Neuronal stem cell (in vitro differentiated cells): ENCODE measurements around the gene ITGB5.

Source experiments
- DNase-seq: peaks from one replicate; pipeline ENCODE4 v3.0.0-alpha.2; 2013; ENCODE audit warnings: low spot score
- H2AFZ ChIP-seq: one replicate; pipeline ENCODE4 v1.6.1; 2013; ENCODE audit warnings: mild to moderate bottlenecking, low read length, inconsistent platforms
- H2AK5ac ChIP-seq: 2 replicates; pipeline ENCODE4 v1.6.1; 2013; ENCODE audit warnings: low read depth, mild to moderate bottlenecking, inconsistent platforms, low read length, moderate library complexity, mixed read lengths
- H2BK120ac ChIP-seq: 2 replicates; pipeline ENCODE4 v1.6.1; 2013; ENCODE audit warnings: low read depth, mild to moderate bottlenecking, inconsistent platforms, low read length, moderate library complexity, mixed read lengths
- H2BK12ac ChIP-seq: one replicate; pipeline ENCODE4 v1.6.1; 2013; ENCODE audit warnings: low read length, inconsistent platforms
- H2BK15ac ChIP-seq: 2 replicates; pipeline ENCODE4 v1.6.1; 2013; ENCODE audit warnings: mild to moderate bottlenecking, low read length, inconsistent platforms, mixed read lengths
- H2BK5ac ChIP-seq: one replicate; pipeline ENCODE4 v1.6.1; 2013; ENCODE audit warnings: inconsistent platforms, mild to moderate bottlenecking, low read length, moderate library complexity
- H3K14ac ChIP-seq: one replicate; pipeline ENCODE4 v1.6.1; 2013; ENCODE audit warnings: low read length, inconsistent platforms
- H3K18ac ChIP-seq: 2 replicates; pipeline ENCODE4 v1.6.1; 2013; ENCODE audit warnings: low read length, inconsistent platforms
- H3K23ac ChIP-seq: 2 replicates; pipeline ENCODE4 v1.6.1; 2013; ENCODE audit warnings: low read depth, mild to moderate bottlenecking, mixed read lengths, low read length, inconsistent platforms; ENCODE audit not compliant: poor library complexity
- H3K27ac ChIP-seq: replicated peaks from 3 replicates; pipeline ENCODE4 v1.5.1; 2013; ENCODE audit warnings: low read length, inconsistent platforms
- H3K27me3 ChIP-seq, 3 experiments: 2 replicates each; pipeline ENCODE4 v1.6.1; 2013; ENCODE audit warnings: low read length in 3 of 3, mild to moderate bottlenecking in 2 of 3, inconsistent platforms in 1 of 3, low read depth in 1 of 3, mixed read lengths in 1 of 3, moderate library complexity in 1 of 3; ENCODE audit not compliant: control insufficient read depth in 3 of 3, insufficient read depth in 3 of 3
- H3K36me3 ChIP-seq, 2 donors: replicated peaks in 1 of 2; 2 replicates each; pipeline ENCODE4 v1.6.1; 2013; ENCODE audit warnings: low read length in 2 of 2; ENCODE audit not compliant: control insufficient read depth in 2 of 2, insufficient read depth in 2 of 2
- H3K4ac ChIP-seq: 2 replicates; pipeline ENCODE4 v1.6.1; 2013; ENCODE audit warnings: inconsistent platforms, mild to moderate bottlenecking, low read length, moderate library complexity
- H3K4me1 ChIP-seq, 2 donors: 1 replicate in 1 of 2; 2 replicates in 1 of 2; pipeline ENCODE4 v1.6.1; 2013; ENCODE audit warnings: low read length in 2 of 2, low read depth in 1 of 2; ENCODE audit not compliant: control insufficient read depth in 2 of 2, insufficient read depth in 1 of 2
- H3K4me2 ChIP-seq: one replicate; pipeline ENCODE4 v1.6.1; 2013; ENCODE audit warnings: mild to moderate bottlenecking, low read length, inconsistent platforms; ENCODE audit not compliant: insufficient read depth, poor library complexity, severe bottlenecking
- H3K4me3 ChIP-seq, 2 donors: 2 replicates each; pipeline ENCODE4 v1.5.1; 2013; ENCODE audit warnings: low read length in 2 of 2, mild to moderate bottlenecking in 2 of 2, inconsistent platforms in 1 of 2, moderate library complexity in 1 of 2
- H3K79me1 ChIP-seq: one replicate; pipeline ENCODE4 v1.6.1; 2013; ENCODE audit warnings: low read depth, mild to moderate bottlenecking, inconsistent platforms, low read length, moderate library complexity
- H3K9ac ChIP-seq: one replicate; pipeline ENCODE4 v1.6.1; 2013; ENCODE audit warnings: mild to moderate bottlenecking, low read depth, low read length, inconsistent platforms; ENCODE audit not compliant: poor library complexity
- H3K9me3 ChIP-seq, 2 donors: replicated peaks in 1 of 2; 2 replicates each; pipeline versions ENCODE3 to v1.6.1; 2013; ENCODE audit warnings: low read length in 2 of 2, mild to moderate bottlenecking in 2 of 2, inconsistent platforms in 1 of 2, low read depth in 1 of 2, mixed read lengths in 1 of 2, moderate library complexity in 1 of 2; ENCODE audit not compliant: control insufficient read depth in 2 of 2, insufficient read depth in 1 of 2
- H4K8ac ChIP-seq: one replicate; pipeline ENCODE4 v1.6.1; 2013; ENCODE audit warnings: low read depth, mild to moderate bottlenecking, inconsistent platforms, low read length, moderate library complexity
- H4K91ac ChIP-seq: one replicate; pipeline ENCODE4 v1.6.1; 2013; ENCODE audit warnings: low read length, low read depth, mild to moderate bottlenecking, inconsistent platforms; ENCODE audit not compliant: poor library complexity
- WGBS, 2 donors: extraction: QIAGEN DNeasy Blood & Tissue Kit; methylation state at CpG; one replicate each; pipeline ENCODE4 v1.1.7; 2013; ENCODE audit warnings: missing lambda C conversion rate in 2 of 2, mixed read lengths in 1 of 2; ENCODE audit not compliant: insufficient read length in 2 of 2, insufficient replicate concordance in 1 of 2; ENCODE audit errors: extremely low coverage in 2 of 2; 5-methylcytosine and 5-hydroxymethylcytosine counted together

The ITGB5 gene

GRCh38 chr3:124884474-124885101, 2.6 kb downstream of the ITGB5 start:
- peak overlapping the region; percentile 12 for H2AK5ac ChIP-seq
- H3K18ac ChIP-seq, result no peak overlapping the region
- no peak overlapping the region for H2BK12ac ChIP-seq
- no CpG with 5 or more reads among the region's 7 CpGs for WGBS, 2 donors
- H2BK5ac ChIP-seq, result no peak overlapping the region
- H3K79me1 ChIP-seq, result no peaks in the 10 kb centered on the region
- H3K4me1 ChIP-seq, result peaks cover 22 to 24% of the 10 kb centered on the region in 2 donors
- no peak overlapping the region for H2BK120ac ChIP-seq
- H4K91ac ChIP-seq, result no peak overlapping the region
- H3K36me3 ChIP-seq, result no peaks in the 10 kb centered on the region
- no peak overlapping the region for H3K14ac ChIP-seq
- no peaks in the 10 kb centered on the region for H3K9me3 ChIP-seq
- no peak overlapping the region for H3K23ac ChIP-seq
- no peak for DNase-seq
- H3K27ac ChIP-seq, result peak overlapping the region; percentile 87
- peaks cover 0 to 22% (median 0%) of the 10 kb centered on the region in 3 experiments for H3K27me3 ChIP-seq
- H4K8ac ChIP-seq, result no peak overlapping the region
- H2BK15ac ChIP-seq, result no peak overlapping the region
- H3K9ac ChIP-seq, result no peak overlapping the region
- no peak overlapping the region for H3K4me3 ChIP-seq
- H2AFZ ChIP-seq, result no peak overlapping the region
- H3K4ac ChIP-seq, result no peak overlapping the region
- no peak overlapping the region for H3K4me2 ChIP-seq

- H3K14ac ChIP-seq, result no peak overlapping the region
- H2BK12ac ChIP-seq, result no peak overlapping the region
- H2BK15ac ChIP-seq, result no peak overlapping the region
- no peak overlapping the region for H3K4ac ChIP-seq
- WGBS, 2 donors, result no CpG with 5 or more reads among the region's 7 CpGs
- H3K9me3 ChIP-seq, result no peaks in the 10 kb centered on the region
- H2BK5ac ChIP-seq, result no peak overlapping the region
- H3K36me3 ChIP-seq, result no peaks in the 10 kb centered on the region
- H3K27ac ChIP-seq, result peak overlapping the region; percentile 87
- no peak overlapping the region for H3K23ac ChIP-seq
- peak; percentile 36 for DNase-seq
- peaks cover 24 to 27% of the 10 kb centered on the region in 2 donors for H3K4me1 ChIP-seq
- H3K79me1 ChIP-seq, result no peaks in the 10 kb centered on the region
- H2BK120ac ChIP-seq, result no peak overlapping the region
- H3K27me3 ChIP-seq, result peaks cover 0 to 15% (median 0%) of the 10 kb centered on the region in 3 experiments
- H3K9ac ChIP-seq, result no peak overlapping the region
- peak overlapping the region; percentile 37 for H3K4me2 ChIP-seq
- H2AK5ac ChIP-seq, result peak overlapping the region; percentile 12
- H2AFZ ChIP-seq, result no peak overlapping the region
- H4K8ac ChIP-seq, result no peak overlapping the region
- H4K91ac ChIP-seq, result no peak overlapping the region
- H3K18ac ChIP-seq, result peak overlapping the region; percentile 64
- H3K4me3 ChIP-seq, result no peak overlapping the region
These were observed 3.2 kb downstream of the ITGB5 start for GRCh38 chr3:124883766-124884473.

GRCh38 chr3:124882816-124883747, 4.1 kb downstream of the ITGB5 start:
- H2BK120ac ChIP-seq, result no peak overlapping the region
- H3K4me1 ChIP-seq, result peaks cover 20 to 30% of the 10 kb centered on the region in 2 donors
- H3K9me3 ChIP-seq, result no peaks in the 10 kb centered on the region
- peak overlapping the region; percentile 87 for H3K27ac ChIP-seq
- H3K4me3 ChIP-seq, result no peak overlapping the region
- H3K79me1 ChIP-seq, result no peaks in the 10 kb centered on the region
- H3K27me3 ChIP-seq, result peaks cover 0 to 7% (median 0%) of the 10 kb centered on the region in 3 experiments
- H2AK5ac ChIP-seq, result no peak overlapping the region
- no peak overlapping the region for H4K8ac ChIP-seq
- peak overlapping the region; percentile 37 for H3K4me2 ChIP-seq
- peak; percentile 67 for DNase-seq
- no peak overlapping the region for H4K91ac ChIP-seq
- H2BK12ac ChIP-seq, result no peak overlapping the region
- H3K14ac ChIP-seq, result no peak overlapping the region
- H3K4ac ChIP-seq, result no peak overlapping the region
- H3K18ac ChIP-seq, result peak overlapping the region; percentile 64
- H3K9ac ChIP-seq, result no peak overlapping the region
- no peak overlapping the region for H2BK5ac ChIP-seq
- H3K36me3 ChIP-seq, result no peaks in the 10 kb centered on the region
- no peak overlapping the region for H2AFZ ChIP-seq
- H2BK15ac ChIP-seq, result no peak overlapping the region
- no peak overlapping the region for H3K23ac ChIP-seq
- WGBS, 2 donors, result no CpG with 5 or more reads among the region's 13 CpGs
